Loucy (cell line): Measurements from ENCODE around the gene FHAD1.

Experiments used
- H2AFZ ChIP-seq: fragments of 200-600 bp; sonication (generic); 2 replicates; pipeline ENCODE4 v1.6.0; 2016; ENCODE audit warnings: antibody characterized with exemption, mild to moderate bottlenecking, low read length, moderate library complexity
- H3F3A ChIP-seq: fragments of 200-600 bp; 2 replicates; pipeline ENCODE4 v1.6.0; 2016; ENCODE audit warnings: antibody characterized with exemption, low read depth, mild to moderate bottlenecking
- H3K27me3 ChIP-seq: fragments of 200-600 bp; sonication (generic); 2 replicates; pipeline ENCODE4 v1.6.1; 2014; ENCODE audit warnings: low read length, mild to moderate bottlenecking; ENCODE audit not compliant: insufficient read depth, poor library complexity, severe bottlenecking
- H3K36me3 ChIP-seq: fragments of 200-600 bp; sonication (generic); 2 replicates; pipeline ENCODE4 v1.6.1; 2016; ENCODE audit warnings: low read length; ENCODE audit not compliant: insufficient read depth
- H3K4me1 ChIP-seq: fragments of 200-600 bp; sonication (generic); 2 replicates; pipeline ENCODE4 v1.5.1; 2014; ENCODE audit warnings: low read length, mild to moderate bottlenecking; ENCODE audit not compliant: insufficient read depth, poor library complexity, severe bottlenecking
- H3K4me2 ChIP-seq: fragments of 200-600 bp; sonication (generic); 2 replicates; pipeline ENCODE4 v1.6.0; 2014; ENCODE audit warnings: antibody characterized with exemption, low read length, low read depth, mild to moderate bottlenecking; ENCODE audit not compliant: poor library complexity, severe bottlenecking
- H3K4me3 ChIP-seq: fragments of 200-600 bp; sonication (generic); 2 replicates; pipeline ENCODE4 v1.5.1; 2014; ENCODE audit warnings: low read length, mild to moderate bottlenecking, mixed read lengths; ENCODE audit not compliant: poor library complexity, severe bottlenecking
- H3K79me2 ChIP-seq: fragments of 200-600 bp; sonication (generic); 2 replicates; pipeline ENCODE4 v1.6.1; 2014; ENCODE audit warnings: low read length; ENCODE audit not compliant: insufficient read depth
- H3K9ac ChIP-seq: fragments of 200-600 bp; sonication (generic); 2 replicates; pipeline ENCODE4 v1.6.0; 2014; ENCODE audit warnings: mild to moderate bottlenecking, low read depth, low read length, moderate library complexity; ENCODE audit not compliant: poor library complexity, severe bottlenecking
- H3K9me2 ChIP-seq: fragments of 200-600 bp; sonication (generic); replicated peaks from 2 replicates; pipeline ENCODE4 v1.6.1; 2016; ENCODE audit warnings: low read depth, low read length, mixed read lengths
- H3K9me3 ChIP-seq: fragments of 200-600 bp; sonication (generic); 2 replicates; pipeline ENCODE4 v1.6.1; 2014; ENCODE audit warnings: mild to moderate bottlenecking, antibody characterized with exemption, low read length, low read depth; ENCODE audit not compliant: insufficient read depth
- H4K20me1 ChIP-seq: fragments of 200-600 bp; sonication (generic); 2 replicates; pipeline ENCODE4 v1.6.0; 2014; ENCODE audit warnings: antibody characterized with exemption, low read length, mild to moderate bottlenecking; ENCODE audit not compliant: insufficient read depth, poor library complexity, severe bottlenecking
- EZH2phosphoT487 ChIP-seq: fragments of 200-600 bp; IDR thresholded peaks from 2 replicates; pipeline ENCODE4 v1.6.1; 2018; ENCODE audit warnings: antibody characterized with exemption, mild to moderate bottlenecking, moderate library complexity, borderline replicate concordance
- TF ChIP-seq, protein P1 (sequence below): fragments of 200-600 bp; sonication (generic); conservative IDR thresholded peaks from 2 replicates; pipeline ENCODE4 v1.5.1; 2014; ENCODE audit warnings: mild to moderate bottlenecking, antibody characterized with exemption, low read length

The FHAD1 gene

DNA sequence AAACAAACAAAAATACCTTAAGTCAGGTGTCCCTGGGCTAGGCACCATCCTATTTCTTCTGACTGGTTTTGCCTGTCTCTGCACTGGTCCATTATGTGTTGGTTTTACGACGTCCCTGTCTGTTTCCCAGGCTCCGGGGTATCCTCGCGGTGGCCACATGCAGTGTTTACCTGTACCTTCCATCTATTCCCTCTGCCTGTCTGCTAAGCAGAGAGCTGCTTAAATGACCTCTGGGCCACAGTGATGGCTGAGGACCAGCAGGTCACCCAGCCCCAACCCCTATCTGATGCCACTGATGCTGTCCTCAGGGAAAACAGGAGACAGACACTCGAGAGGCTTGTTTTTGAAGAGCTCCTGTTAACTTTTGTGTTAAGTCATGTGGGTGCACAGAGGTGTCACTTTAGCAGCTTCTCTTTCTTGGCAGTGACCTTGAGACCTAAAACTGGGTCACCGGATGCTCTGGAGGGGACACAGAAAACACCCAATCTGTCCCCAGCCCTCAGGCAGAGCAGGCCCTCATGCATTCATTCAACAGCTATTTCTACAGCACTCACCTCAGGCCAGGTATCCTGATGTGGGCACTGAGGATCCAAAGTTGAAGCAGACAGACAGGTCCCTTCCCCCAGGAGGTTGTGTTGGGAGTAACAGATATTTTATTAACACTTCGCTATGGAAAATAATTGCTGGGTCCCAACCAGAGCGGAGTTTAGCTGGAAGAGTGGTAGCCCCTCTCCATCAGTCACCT lies 158.3 kb downstream of the FHAD1 start:
- H3K4me3 ChIP-seq: no peak overlapping the region
- no peaks in the 10 kb centered on the region for H3K27me3 ChIP-seq
- TF ChIP-seq, protein P1, sequence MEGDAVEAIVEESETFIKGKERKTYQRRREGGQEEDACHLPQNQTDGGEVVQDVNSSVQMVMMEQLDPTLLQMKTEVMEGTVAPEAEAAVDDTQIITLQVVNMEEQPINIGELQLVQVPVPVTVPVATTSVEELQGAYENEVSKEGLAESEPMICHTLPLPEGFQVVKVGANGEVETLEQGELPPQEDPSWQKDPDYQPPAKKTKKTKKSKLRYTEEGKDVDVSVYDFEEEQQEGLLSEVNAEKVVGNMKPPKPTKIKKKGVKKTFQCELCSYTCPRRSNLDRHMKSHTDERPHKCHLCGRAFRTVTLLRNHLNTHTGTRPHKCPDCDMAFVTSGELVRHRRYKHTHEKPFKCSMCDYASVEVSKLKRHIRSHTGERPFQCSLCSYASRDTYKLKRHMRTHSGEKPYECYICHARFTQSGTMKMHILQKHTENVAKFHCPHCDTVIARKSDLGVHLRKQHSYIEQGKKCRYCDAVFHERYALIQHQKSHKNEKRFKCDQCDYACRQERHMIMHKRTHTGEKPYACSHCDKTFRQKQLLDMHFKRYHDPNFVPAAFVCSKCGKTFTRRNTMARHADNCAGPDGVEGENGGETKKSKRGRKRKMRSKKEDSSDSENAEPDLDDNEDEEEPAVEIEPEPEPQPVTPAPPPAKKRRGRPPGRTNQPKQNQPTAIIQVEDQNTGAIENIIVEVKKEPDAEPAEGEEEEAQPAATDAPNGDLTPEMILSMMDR: no peak
- TF ChIP-seq EZH2phosphoT487: no peak
- peaks cover 2% of the 10 kb centered on the region for H4K20me1 ChIP-seq
- no peaks in the 10 kb centered on the region for H3K9me3 ChIP-seq
- H3F3A ChIP-seq: peaks cover 5% of the 10 kb centered on the region; the same call in 1 of the 2 replicates
- H2AFZ ChIP-seq: no peak overlapping the region
- H3K36me3 ChIP-seq: no peaks in the 10 kb centered on the region
- no peaks in the 10 kb centered on the region for H3K9me2 ChIP-seq
- peaks cover 6% of the 10 kb centered on the region for H3K4me1 ChIP-seq
- peaks cover 4% of the 10 kb centered on the region for H3K79me2 ChIP-seq
- no peak overlapping the region for H3K9ac ChIP-seq
- H3K4me2 ChIP-seq: no peak overlapping the region

DNA sequence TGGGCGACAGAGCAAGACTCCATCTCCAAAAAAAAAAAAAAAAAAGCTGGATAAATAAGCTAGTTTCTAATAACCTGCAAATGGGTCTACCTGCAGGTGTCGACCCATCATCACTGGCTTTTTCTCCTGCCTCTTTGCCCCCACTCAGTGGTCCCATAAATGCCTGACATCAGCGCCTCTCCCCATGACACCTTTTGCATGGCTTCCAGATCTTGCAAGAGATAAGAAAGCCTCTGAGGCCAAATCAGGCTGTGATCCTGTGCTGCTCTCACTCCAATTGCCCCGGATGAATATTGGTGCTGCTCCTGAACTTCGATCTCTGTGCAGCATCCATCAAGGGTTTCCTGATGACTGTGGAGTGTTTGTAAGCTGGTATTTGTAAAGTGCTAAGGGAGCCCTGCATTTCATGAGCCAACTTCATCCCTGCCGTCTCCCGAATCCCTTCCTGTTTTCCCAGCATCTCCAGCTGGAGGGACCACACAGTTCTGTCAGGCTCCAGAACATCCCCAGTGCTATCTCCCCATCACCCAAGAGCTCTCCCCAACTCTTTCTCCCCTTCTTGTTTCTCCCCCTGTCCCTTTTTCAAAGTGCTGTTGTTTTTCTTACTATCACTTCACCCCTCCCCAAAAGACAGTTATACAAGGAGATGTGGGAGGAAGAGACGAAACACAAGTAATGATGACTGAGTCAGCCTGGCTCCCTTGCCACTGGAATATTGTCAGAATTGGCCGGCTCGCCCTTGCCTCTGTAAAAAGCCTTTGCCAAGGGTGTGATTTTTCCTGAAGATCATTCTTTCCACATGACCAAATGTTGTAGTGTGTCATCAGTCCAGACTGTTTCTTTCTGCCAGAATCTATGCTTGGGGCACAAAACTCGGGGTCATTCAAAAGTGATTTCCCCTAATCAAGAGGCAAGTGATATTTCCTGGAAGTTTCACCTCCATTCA lies 159.9 kb downstream of the FHAD1 start:
- TF ChIP-seq EZH2phosphoT487: no peak
- TF ChIP-seq, protein P1: no peak
- no peak overlapping the region for H3K4me2 ChIP-seq
- no peaks in the 10 kb centered on the region for H3K9me3 ChIP-seq
- peaks cover 20% of the 10 kb centered on the region for H3K79me2 ChIP-seq
- peaks cover 22% of the 10 kb centered on the region for H3K4me1 ChIP-seq
- no peaks in the 10 kb centered on the region for H3K36me3 ChIP-seq
- peaks cover 18% of the 10 kb centered on the region for H4K20me1 ChIP-seq
- no peaks in the 10 kb centered on the region for H3K27me3 ChIP-seq
- H3F3A ChIP-seq: peaks cover 5% of the 10 kb centered on the region; the same call in 1 of the 2 replicates
- H3K9me2 ChIP-seq: no peaks in the 10 kb centered on the region
- H3K9ac ChIP-seq: no peak overlapping the region
- no peak overlapping the region for H3K4me3 ChIP-seq
- H2AFZ ChIP-seq: no peak overlapping the region

DNA sequence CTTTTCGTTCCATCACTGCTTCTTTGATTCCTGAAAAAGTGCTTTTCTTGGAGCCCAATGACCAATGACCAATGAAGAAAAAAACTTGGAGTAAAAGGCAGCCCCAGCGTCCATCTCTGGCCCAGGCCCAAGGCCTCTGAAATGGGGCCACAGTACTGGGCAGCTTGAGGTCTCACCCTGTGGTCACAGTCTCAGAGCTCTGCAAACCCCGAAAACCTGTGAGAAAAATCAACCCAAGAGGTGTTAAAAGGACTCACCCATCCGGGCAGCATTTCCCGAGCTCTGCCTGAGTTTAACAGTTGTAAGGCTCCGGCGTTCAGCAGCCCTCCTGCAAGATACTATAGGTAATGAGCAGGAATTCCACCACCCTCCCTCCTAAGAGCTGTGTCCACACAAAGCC lies 160.6 kb downstream of the FHAD1 start:
- Histone ChIP-seq H3K9ac (no peak overlapping the region), H3K36me3 (no peaks in the 10 kb centered on the region)
- TF ChIP-seq, protein P1: no peak
- no peak for TF ChIP-seq EZH2phosphoT487

More for the DNA sequence above, 160.6 kb downstream of the FHAD1 start:
- H3K4me3 ChIP-seq: no peak overlapping the region
- peaks cover 24% of the 10 kb centered on the region for H4K20me1 ChIP-seq
- H3K27me3 ChIP-seq: no peaks in the 10 kb centered on the region
- H3K9me2 ChIP-seq: no peaks in the 10 kb centered on the region
- no peaks in the 10 kb centered on the region for H3K9me3 ChIP-seq
- peaks cover 5% of the 10 kb centered on the region; the same call in 1 of the 2 replicates for H3F3A ChIP-seq
- peaks cover 27% of the 10 kb centered on the region for H3K79me2 ChIP-seq
- no peak overlapping the region for H3K4me2 ChIP-seq
- peaks cover 29% of the 10 kb centered on the region for H3K4me1 ChIP-seq
- H2AFZ ChIP-seq: no peak overlapping the region
